Ishikawa (cell line): Measurements from ENCODE around the gene AP3S1.

ENCODE experiments used
- CEBPB ChIP-seq: IDR thresholded peaks from 2 replicates; pipeline ENCODE4 v1.6.1; 2012
- CREB1 ChIP-seq: IDR thresholded peaks from 2 replicates; pipeline ENCODE4 v1.6.1; 2012; ENCODE audit warnings: low read depth
- EGR1 ChIP-seq: IDR thresholded peaks from 2 replicates; pipeline ENCODE4 v1.6.1; 2012
- EP300 ChIP-seq: IDR thresholded peaks from 2 replicates; pipeline ENCODE4 v1.6.1; 2012; ENCODE audit warnings: borderline replicate concordance
- FOXM1 ChIP-seq: IDR thresholded peaks from 2 replicates; pipeline ENCODE4 v1.6.1; 2012; ENCODE audit warnings: low read depth, borderline replicate concordance
- NFIC ChIP-seq: IDR thresholded peaks from 2 replicates; pipeline ENCODE4 v1.6.1; 2012
- RAD21 ChIP-seq: IDR thresholded peaks from 2 replicates; pipeline ENCODE4 v1.6.1; 2012; ENCODE audit warnings: low read depth
- TAF1 ChIP-seq: IDR thresholded peaks from 2 replicates; pipeline ENCODE4 v1.6.1; 2012; ENCODE audit warnings: low read depth, mild to moderate bottlenecking
- TCF12 ChIP-seq: IDR thresholded peaks from 2 replicates; pipeline ENCODE4 v1.6.1; 2012; ENCODE audit warnings: low read depth
- TEAD4 ChIP-seq: IDR thresholded peaks from 2 replicates; pipeline ENCODE4 v1.6.1; 2012
- USF1 ChIP-seq: IDR thresholded peaks from 2 replicates; pipeline ENCODE4 v1.6.1; 2012
- YY1 ChIP-seq: IDR thresholded peaks from 2 replicates; pipeline ENCODE4 v1.6.1; 2012; ENCODE audit warnings: low read depth
- ZBTB7A ChIP-seq: IDR thresholded peaks from 2 replicates; pipeline ENCODE4 v1.6.1; 2012; ENCODE audit warnings: low read depth
- TF ChIP-seq, protein P1 (sequence below): IDR thresholded peaks from 2 replicates; pipeline ENCODE4 v1.6.1; 2012; ENCODE audit warnings: low read depth, mild to moderate bottlenecking
- TF ChIP-seq, protein P2 (sequence below): IDR thresholded peaks from 2 replicates; pipeline ENCODE4 v1.6.1; 2012

AP3S1 gene

GRCh38 chr5:115941051-115941675 is 99.4 kb downstream of the AP3S1 start:
- TF ChIP-seq ZBTB7A: no peak

- TF ChIP-seq TEAD4 (no peak), CEBPB (no peak), EP300 (no peak), RAD21 (no peak), NFIC (no peak), EGR1 (no peak), ZBTB7A (no peak), YY1 (no peak), FOXM1 (no peak), USF1 (no peak), TCF12 (no peak), CREB1 (no peak), TAF1 (no peak)
- TF ChIP-seq, protein P1, sequence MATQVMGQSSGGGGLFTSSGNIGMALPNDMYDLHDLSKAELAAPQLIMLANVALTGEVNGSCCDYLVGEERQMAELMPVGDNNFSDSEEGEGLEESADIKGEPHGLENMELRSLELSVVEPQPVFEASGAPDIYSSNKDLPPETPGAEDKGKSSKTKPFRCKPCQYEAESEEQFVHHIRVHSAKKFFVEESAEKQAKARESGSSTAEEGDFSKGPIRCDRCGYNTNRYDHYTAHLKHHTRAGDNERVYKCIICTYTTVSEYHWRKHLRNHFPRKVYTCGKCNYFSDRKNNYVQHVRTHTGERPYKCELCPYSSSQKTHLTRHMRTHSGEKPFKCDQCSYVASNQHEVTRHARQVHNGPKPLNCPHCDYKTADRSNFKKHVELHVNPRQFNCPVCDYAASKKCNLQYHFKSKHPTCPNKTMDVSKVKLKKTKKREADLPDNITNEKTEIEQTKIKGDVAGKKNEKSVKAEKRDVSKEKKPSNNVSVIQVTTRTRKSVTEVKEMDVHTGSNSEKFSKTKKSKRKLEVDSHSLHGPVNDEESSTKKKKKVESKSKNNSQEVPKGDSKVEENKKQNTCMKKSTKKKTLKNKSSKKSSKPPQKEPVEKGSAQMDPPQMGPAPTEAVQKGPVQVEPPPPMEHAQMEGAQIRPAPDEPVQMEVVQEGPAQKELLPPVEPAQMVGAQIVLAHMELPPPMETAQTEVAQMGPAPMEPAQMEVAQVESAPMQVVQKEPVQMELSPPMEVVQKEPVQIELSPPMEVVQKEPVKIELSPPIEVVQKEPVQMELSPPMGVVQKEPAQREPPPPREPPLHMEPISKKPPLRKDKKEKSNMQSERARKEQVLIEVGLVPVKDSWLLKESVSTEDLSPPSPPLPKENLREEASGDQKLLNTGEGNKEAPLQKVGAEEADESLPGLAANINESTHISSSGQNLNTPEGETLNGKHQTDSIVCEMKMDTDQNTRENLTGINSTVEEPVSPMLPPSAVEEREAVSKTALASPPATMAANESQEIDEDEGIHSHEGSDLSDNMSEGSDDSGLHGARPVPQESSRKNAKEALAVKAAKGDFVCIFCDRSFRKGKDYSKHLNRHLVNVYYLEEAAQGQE: no peak
- TF ChIP-seq, protein P2, sequence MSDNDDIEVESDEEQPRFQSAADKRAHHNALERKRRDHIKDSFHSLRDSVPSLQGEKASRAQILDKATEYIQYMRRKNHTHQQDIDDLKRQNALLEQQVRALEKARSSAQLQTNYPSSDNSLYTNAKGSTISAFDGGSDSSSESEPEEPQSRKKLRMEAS: no peak
These were observed 102.8 kb downstream of the AP3S1 start for GRCh38 chr5:115944501-115944900.

GRCh38 chr5:115946655-115947054 is 104.9 kb downstream of the AP3S1 start:
- no peak for TF ChIP-seq USF1
- TF ChIP-seq TAF1: no peak
- no peak for TF ChIP-seq NFIC
- TF ChIP-seq RAD21: no peak
- no peak for TF ChIP-seq YY1
- TF ChIP-seq CREB1: no peak
- no peak for TF ChIP-seq EGR1
- no peak for TF ChIP-seq CEBPB
- no peak for TF ChIP-seq TEAD4
- TF ChIP-seq FOXM1: no peak
- TF ChIP-seq ZBTB7A: no peak
- no peak for TF ChIP-seq TCF12
- no peak for TF ChIP-seq EP300

DNA sequence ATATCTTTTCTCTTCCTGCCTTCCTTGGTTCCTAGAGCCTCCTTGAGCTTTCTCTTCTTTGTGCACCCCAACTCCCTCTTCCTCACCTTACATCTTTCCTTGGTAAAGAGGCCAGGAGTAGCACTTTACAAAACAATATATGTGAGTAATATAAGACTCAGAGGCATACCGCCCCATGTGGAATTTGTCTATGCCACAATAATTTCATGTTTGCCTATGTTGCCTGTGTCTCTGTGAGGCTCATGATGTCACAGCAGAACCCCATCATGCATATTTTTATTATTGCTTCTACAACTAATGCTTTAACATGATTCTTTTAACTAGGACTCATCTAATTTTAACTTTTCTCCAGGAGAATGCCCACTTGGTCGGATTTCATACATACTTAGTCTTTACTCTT is 105.5 kb downstream of the AP3S1 start:
- TF ChIP-seq, protein P2: no peak
- no peak for TF ChIP-seq TEAD4
- no peak for TF ChIP-seq CREB1
- TF ChIP-seq TAF1: no peak
- TF ChIP-seq USF1: no peak
- TF ChIP-seq EP300: no peak
- no peak for TF ChIP-seq NFIC
- TF ChIP-seq FOXM1: no peak
- TF ChIP-seq CEBPB: no peak
- no peak for TF ChIP-seq ZBTB7A

- TF ChIP-seq RAD21: no peak
- TF ChIP-seq FOXM1: no peak
- no peak for TF ChIP-seq YY1
- TF ChIP-seq CEBPB: no peak
- TF ChIP-seq ZBTB7A: no peak
- TF ChIP-seq TAF1: no peak
- TF ChIP-seq USF1: no peak
- no peak for TF ChIP-seq NFIC
- TF ChIP-seq, protein P2: no peak
- no peak for TF ChIP-seq TEAD4
- TF ChIP-seq TCF12: no peak
- TF ChIP-seq EP300: no peak
- no peak for TF ChIP-seq EGR1
- TF ChIP-seq, protein P1: no peak
These were observed 106.4 kb downstream of the AP3S1 start for GRCh38 chr5:115948091-115948534.
